ENCODE data around the gene PSD4.

Gene PSD4

DNA sequence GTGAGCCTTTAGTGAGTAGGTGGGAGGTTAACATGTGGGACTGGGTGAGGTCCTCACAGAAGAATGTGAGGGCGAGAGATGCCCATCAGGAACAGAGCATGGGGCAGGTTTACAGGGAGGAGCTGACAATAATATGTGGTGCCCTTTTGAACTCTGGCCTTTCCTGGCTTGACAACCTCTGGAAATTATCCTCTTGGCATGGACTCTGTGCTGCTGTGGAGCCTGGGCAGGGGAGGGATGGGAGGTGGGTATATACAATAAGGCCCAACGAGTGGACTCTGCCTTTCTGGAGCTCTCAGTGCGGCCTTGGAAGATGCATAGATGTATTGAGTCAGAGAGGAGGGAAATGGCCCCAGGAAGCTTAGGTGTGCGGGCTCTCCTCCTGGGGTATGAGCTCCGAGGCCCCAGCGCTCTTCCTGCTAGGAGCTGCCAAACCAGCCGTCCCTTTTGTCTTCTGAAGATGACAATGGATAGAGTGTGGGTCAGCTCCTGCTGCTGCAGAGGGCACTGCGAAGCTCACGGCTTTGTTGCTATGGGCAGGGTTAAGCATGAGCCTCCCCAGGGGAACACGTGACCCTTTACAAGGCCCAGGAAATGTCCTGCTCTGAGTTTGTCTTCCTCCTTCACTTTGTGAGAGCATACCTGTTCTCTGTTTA lies 8.7 kb upstream of the PSD4 start:
- Mint-ChIP-seq H3K4me3 (no peak overlapping the region), H3K4me1 (no peaks in the 10 kb centered on the region), H3K36me3 (ENCODE audit: low read depth) (no peaks in the 10 kb centered on the region), H3K9me3 (no peaks in the 10 kb centered on the region), H3K27me3 (ENCODE audit: low read depth) (peaks cover 14% of the 10 kb centered on the region), H3K27ac (no peak overlapping the region)
- TF ChIP-seq, protein P1, sequence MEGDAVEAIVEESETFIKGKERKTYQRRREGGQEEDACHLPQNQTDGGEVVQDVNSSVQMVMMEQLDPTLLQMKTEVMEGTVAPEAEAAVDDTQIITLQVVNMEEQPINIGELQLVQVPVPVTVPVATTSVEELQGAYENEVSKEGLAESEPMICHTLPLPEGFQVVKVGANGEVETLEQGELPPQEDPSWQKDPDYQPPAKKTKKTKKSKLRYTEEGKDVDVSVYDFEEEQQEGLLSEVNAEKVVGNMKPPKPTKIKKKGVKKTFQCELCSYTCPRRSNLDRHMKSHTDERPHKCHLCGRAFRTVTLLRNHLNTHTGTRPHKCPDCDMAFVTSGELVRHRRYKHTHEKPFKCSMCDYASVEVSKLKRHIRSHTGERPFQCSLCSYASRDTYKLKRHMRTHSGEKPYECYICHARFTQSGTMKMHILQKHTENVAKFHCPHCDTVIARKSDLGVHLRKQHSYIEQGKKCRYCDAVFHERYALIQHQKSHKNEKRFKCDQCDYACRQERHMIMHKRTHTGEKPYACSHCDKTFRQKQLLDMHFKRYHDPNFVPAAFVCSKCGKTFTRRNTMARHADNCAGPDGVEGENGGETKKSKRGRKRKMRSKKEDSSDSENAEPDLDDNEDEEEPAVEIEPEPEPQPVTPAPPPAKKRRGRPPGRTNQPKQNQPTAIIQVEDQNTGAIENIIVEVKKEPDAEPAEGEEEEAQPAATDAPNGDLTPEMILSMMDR (IDR thresholded peaks at IDR 0.05; ENCODE audit: unreplicated experiment in 3 of 3): no peak

- no peak overlapping the region for H3K27ac Mint-ChIP-seq
- H3K36me3 Mint-ChIP-seq (ENCODE audit: low read depth): no peaks in the 10 kb centered on the region
- H3K27me3 Mint-ChIP-seq (ENCODE audit: low read depth): peaks cover 14% of the 10 kb centered on the region
- H3K9me3 Mint-ChIP-seq: no peaks in the 10 kb centered on the region
- H3K4me3 Mint-ChIP-seq: no peak overlapping the region
- H3K4me1 Mint-ChIP-seq: no peaks in the 10 kb centered on the region
- TF ChIP-seq, protein P1 (IDR thresholded peaks at IDR 0.05; ENCODE audit: unreplicated experiment in 3 of 3): no peak
These were observed 7.6 kb upstream of the PSD4 start for GRCh38 chr2:113166187-113166645.

- Mint-ChIP-seq H3K27me3 (ENCODE audit: low read depth) (peaks cover 14% of the 10 kb centered on the region), H3K4me3 (no peak overlapping the region), H3K27ac (no peak overlapping the region), H3K36me3 (ENCODE audit: low read depth) (no peaks in the 10 kb centered on the region), H3K4me1 (no peaks in the 10 kb centered on the region), H3K9me3 (no peaks in the 10 kb centered on the region)
- TF ChIP-seq, protein P1 (IDR thresholded peaks at IDR 0.05; ENCODE audit: unreplicated experiment in 3 of 3): no peak
These were observed 6.4 kb upstream of the PSD4 start for GRCh38 chr2:113167115-113167932.

- H3K27me3 Mint-ChIP-seq (ENCODE audit: low read depth): peaks cover 14% of the 10 kb centered on the region
- H3K4me3 Mint-ChIP-seq: no peak overlapping the region
- H3K4me1 Mint-ChIP-seq: no peaks in the 10 kb centered on the region
These were observed 5.8 kb upstream of the PSD4 start for GRCh38 chr2:113167962-113168340.

GRCh38 chr2:113169002-113169530 lies 4.7 kb upstream of the PSD4 start:
- no peak overlapping the region for H3K4me3 Mint-ChIP-seq
- TF ChIP-seq, protein P1 (IDR thresholded peaks at IDR 0.05; ENCODE audit: unreplicated experiment in 3 of 3): no peak
- H3K27me3 Mint-ChIP-seq (ENCODE audit: low read depth): peaks cover 18% of the 10 kb centered on the region
- no peaks in the 10 kb centered on the region for H3K4me1 Mint-ChIP-seq
- no peaks in the 10 kb centered on the region for H3K9me3 Mint-ChIP-seq
- H3K27ac Mint-ChIP-seq: no peak overlapping the region
- no peaks in the 10 kb centered on the region for H3K36me3 Mint-ChIP-seq (ENCODE audit: low read depth)

More at GRCh38 chr2:113167962-113168340, 5.8 kb upstream of the PSD4 start:
- H3K36me3 Mint-ChIP-seq (ENCODE audit: low read depth): no peaks in the 10 kb centered on the region
- H3K9me3 Mint-ChIP-seq: no peaks in the 10 kb centered on the region
- TF ChIP-seq, protein P1 (IDR thresholded peaks at IDR 0.05; ENCODE audit: unreplicated experiment in 3 of 3): no peak
- no peak overlapping the region for H3K27ac Mint-ChIP-seq

Data from nephron (organoid).